Stimulated activated CD8-positive, alpha-beta memory T cell treated with anti-CD3 and anti-CD28 coated beads, Interleukin-15, amount 100 ng/mL, for 48 hours (primary cell): ENCODE data around the gene MTFR2.

Experiments used
- DNase-seq, 2 donors: peaks; one replicate each; pipeline ENCODE4 v3.0.0-alpha.2; 2020; ENCODE audit warnings: low read depth in 2 of 2

The MTFR2 gene

DNA sequence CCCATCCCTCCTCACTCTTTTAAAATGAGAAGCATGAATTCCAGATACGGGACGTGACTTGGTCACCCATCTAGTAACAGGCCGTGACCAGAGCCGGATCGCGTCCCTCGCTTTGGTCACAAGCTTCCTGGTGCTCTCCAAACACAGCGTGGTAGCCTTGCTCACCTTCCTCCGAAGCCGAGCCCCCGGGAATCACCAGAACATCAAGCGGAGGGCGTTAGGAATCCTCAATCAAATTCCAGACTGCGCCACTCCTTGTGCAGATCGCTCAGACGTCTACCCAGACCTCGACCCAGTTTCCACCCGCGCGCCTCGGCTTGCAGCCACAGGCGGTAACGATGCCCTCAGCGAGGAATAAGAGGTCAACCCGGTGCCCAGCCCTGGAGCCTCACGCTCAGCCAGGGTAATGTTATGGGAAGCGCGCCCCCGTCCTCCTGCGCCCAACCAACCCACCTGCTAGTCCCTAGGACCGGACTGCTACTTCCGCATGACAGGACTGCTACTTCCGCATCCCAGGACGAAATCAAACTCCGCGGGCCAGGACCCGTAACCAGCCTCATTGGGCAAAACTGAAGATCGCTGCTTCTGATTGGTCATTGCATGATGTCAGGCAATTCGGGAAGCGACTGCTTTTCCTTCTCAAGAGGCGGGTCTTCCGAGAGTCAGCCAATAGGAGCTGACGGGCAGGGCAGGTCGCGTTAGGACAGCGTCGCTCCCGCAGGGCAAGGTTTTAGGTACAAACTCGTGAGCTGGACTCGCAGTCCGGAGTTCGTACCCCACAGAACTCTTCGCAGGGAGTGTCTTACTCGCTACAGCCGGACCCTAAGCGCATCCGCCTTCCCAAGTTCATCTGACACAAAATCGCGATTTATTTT, at the start of gene MTFR2:
Gene MTFR2, minus strand, starts transcription at position 501 of the 875 bp plus-strand sequence. CDS start 1,212 bp downstream, outside the sequence.
- peak; percentile 86 to 87 for DNase-seq

DNA sequence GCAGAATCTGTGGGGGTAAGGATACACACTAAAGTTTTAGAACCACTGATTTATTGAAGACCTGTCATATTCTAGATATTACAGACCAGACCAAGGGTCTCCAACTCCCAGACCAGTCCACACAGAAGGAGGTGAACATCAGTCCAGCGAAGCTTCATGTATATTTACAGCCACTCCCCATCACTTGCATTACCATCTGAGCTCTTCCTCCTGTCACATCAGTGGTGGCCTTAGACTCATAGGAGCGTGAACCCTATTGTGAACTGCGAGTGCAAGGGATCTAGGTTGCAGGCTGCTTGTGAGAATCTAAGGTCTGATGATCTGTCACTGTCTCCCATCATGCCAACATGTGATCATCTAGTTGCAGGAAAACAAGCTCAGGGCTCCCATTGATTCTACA, 44.5 kb upstream of the MTFR2 start:
- DNase-seq: no peak

DNA sequence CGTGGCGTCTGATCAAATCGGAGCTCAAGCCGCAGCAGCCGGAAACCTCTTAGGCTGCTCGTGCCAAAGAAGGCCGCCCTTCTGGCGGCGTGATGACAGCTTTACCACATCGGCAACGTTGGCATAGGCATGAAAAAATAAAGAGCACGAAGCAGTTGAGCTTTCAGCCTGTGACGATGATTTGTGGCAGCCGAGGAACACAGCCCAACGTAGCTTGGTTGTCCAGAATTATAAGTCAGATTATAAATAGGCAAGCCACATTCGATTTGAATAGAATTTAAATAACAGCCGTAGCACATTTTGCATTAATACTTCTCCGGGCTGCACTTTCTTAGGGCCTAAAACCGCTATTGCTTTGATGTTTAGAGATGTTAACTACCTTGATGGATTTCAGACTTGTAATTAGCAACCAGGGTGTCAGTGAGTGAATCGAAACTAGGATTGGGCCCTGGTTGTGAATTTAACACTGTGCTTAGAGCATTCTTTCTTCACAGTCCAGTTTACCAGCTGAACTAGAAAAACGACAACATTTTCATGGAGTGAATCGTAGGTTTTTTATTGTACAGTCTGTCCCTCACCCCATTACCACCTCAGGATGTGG, 40.4 kb upstream of the MTFR2 start:
- DNase-seq: peak; percentile 62 to 70

DNA sequence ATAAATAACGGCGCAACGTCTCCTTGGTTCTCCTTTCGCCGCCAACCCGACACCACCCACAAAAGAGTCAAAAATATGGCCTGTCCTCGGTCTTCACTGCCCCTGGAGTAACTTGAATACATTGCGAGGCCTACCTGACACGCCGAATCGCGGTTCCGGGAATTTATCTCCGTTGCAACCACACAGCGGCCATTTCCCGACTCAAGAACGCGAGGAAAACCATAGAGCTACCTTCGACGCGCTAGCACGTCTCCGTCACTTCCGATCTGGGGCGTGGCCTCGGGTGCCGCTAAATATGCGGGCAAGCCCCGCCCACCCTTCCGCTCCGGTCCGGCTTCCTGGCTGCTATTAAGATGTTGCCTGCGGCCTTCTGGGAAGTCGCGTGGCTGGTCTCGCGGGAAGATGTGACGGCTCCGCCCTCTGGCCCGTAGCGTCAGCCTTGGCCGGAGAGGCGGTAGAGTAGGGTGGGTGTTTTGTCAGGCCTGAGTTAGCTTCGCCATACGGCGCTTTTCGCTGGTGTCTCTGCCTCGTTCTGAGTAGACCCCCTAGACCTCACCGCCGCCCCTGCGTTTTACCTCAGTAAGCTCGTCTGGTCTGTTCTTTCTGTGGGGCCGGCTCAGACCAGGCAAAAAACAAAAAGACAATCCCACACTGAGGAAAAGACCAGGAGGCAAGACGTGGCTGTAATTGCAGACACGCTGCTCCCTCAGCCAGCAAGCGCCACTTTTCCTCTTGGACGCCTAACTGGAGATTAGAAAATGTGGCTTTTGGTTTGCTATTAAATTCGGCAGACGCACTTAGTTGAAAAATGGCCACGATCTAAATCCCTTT, 39.7 kb upstream of the MTFR2 start, which contains the start of gene BCLAF1:
Gene BCLAF1, minus strand, starts transcription at position 268 of the 831 bp plus-strand sequence. CDS start 9,980 bp downstream, outside the sequence.
- DNase-seq: peak; percentile 98 to 99

DNA sequence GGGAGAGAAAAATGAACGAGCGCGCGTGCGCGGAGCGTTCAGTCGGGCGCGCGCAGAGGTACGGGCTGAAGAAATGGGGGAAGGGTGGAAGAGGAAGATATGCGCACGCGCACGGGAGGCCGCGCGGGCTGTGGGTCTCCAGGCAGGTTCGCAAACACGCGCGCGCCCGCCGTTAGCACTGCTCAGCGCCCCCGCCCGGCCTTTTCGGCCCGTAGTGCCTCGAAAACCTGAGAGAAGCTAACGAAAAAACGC, 39.1 kb upstream of the MTFR2 start:
- DNase-seq: peak; percentile 85 to 86

DNA sequence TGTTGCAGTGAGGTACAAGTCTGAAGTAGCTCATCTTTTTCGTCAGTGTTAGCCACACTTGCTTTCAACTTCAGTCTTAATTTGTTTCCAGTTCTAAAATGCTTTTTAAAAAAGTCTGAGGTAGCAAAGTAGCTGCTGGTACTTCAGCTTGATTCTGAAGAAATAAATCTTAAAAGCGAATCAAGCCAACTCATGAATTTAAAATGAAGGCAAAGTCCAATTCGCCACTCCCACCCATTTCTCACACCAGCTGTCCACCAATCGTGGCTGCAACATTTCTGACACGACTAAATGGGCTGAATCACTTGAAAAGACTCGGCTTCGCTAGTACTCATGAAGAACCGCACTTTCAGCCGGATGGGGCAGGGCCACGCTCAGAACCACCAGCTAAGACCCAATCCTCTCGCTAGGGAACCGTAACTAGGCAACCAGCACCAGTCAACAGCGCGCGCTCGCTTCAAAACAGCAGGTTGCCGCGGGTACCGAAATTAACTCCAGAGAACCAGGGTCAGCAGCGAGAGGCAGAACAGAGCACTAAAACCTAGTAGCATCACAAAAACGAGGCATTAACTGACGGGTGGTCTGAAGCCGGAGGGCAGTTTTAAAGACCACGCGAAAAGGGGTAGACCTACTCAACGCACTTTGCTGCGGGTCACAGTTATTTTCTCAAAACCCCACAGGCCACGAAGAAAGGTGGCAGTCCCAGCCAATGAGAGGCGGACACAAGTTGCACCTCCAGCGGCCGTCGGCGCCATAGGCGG, 38.6 kb upstream of the MTFR2 start:
- DNase-seq: peak; percentile 76 to 80

DNA sequence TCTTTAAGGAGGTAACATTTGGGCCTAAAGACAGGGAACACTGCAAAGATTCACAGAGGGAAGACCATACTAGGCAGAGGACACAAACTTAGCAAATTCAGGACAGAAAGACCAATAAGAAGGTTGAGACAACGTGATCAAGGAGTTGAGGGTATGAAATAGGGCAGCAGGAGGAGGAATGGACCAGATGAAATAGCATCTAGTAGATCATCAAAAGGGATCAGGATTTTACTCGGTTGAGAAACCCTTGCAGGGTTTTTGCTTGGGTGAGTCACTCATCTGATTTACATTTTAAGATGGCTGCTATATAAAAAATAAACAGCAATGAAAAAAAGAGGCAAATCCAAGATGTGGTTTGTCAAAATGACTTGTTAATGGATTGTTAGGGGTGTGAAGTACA, 34.8 kb upstream of the MTFR2 start:
- DNase-seq: no peak

DNA sequence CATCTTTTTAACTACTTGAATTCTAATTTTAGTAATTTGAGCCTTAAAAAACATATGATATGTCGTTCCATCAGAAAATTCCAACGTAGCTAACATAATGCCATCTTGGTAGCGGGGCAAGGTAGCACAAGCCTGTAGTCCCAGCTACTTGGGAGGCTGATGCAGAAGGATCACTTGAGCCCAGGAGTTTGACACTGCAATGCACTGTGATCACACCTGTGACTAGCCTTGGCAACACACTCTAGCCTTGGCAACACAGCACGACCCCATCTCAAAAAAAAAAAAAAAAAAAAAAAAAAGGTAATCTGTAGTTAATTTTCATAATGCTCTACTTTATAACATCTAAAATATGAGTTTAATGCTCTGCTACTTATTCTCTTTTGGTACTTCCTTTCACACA, 32.8 kb upstream of the MTFR2 start:
- no peak for DNase-seq

DNA sequence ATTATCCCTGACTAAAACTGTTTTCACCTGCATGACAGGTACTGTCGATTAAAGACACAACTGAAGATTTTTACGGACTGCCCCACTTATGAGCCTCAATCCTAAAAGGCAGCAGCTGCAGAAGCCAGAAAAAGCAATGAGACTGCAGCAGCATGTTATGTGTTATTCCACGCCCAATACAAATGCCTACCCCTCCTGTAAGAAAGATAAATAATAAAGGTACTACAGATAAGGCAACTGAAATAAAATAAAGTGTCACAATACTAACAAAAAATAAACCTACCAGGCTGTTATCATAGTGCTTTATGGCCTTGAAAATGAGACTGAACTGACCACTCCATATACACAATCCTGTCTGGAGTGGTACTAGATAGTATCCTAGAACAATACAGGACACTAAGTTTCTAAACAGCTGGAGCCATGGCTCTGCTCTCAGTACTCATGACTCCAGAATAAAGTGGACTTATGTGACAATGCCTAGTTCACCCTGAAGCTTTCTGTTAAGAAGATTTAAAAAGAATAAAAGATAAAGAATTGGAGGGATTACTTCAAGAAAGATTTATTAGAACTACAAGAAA, 30.0 kb upstream of the MTFR2 start:
- no peak for DNase-seq

DNA sequence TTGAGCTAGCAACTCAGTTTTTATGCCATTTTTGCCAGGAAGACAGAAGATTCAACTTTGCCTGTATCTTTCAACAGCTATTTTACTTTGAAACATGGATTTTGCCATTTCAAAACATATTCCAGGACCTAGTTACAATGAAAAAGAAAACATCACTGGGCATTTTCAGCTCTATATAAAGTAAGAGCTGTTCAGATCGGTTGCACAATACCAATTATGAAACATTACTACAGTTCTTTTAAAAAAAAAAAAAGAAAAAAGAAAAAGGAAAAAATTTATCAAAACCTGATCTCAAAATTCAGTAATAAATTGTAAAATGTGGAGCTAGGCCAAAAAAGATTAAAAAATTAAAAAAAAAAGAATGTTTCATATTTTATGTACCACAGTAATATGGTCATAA, 24.0 kb upstream of the MTFR2 start:
- no peak for DNase-seq

DNA sequence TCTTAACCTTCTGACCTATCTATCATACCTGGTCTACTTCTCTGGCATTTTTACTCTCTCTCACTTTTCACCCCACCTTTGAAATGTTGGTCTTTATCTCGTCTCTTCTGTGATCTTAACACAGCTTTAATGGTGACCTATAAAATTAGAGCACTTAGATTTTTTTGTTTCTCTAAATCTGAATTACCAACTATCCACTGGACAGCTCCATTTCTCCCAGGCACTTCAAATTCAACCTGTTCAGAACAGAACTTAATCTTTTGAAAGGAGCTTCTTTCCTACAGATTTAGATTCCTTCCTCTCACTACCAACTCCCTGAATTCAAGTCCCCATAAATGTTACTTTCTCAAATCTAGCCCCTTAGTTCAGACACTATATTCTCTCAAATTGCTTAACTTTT, 15.0 kb upstream of the MTFR2 start:
- no peak for DNase-seq

DNA sequence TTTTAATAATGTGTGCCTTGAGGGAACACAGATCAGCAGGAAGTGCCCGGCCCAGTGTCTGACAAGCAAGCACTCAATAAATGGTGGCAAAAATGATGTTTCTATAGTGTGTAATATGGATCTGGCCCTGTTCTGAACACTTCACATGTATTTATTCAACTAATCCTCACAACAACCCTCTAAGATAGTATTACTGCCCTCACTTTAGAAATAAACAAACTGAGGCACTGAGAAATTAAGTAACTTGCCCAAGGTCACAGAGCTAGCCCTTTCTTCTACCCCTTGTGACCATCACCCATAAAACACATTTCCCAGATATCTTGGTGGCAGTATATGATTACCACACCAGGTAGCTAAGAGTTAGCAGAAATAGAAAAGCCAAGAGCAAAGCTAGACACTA, 12.8 kb upstream of the MTFR2 start:
- DNase-seq: no peak

DNA sequence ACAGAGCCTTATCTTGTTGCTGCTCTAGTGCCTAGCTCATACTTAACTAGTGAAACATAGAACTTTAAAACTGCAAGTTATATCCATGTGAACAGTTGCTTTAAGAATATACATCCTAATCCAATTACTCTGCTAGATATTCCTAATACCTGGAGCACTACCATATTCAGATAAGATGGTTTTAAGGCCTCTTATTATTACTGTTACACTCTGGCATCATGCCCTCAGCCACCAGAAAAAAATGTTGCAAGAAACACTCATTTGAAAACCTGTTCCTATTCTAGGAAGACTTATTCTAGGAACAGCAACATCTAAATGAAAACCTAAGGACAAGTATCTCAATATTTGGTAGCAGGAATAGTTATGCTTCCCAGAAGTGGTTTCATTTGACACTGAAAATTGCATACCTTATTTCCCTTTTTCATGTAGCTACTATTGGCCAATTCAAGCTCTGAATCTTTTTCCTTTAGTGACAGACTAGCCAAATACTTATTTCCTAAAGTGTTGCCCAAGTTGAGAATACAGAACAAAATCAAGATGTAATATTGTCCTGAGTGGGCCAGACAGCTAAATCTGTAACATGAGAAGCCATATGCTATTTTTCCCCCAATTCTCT, 4.8 kb upstream of the MTFR2 start:
- DNase-seq: no peak

DNA sequence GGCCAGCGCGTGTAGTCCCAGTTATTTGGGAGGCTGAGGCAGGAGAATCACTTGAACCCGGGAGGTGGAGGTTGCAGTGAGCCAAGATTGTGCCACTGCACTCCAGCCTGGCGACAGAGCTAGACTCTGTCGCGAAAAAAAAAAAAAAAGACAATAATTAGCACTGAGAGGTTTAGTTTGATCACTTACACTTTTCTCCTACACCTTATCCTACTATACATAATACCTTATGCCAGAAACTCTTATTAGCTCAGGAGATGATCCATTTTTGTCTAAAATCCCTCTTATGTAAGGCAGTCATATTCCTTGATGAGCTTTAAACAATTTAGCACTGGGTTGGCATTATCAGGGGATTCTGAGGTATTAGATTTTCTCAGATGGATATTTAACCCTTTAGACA, 3.6 kb upstream of the MTFR2 start:
- no peak for DNase-seq

DNA sequence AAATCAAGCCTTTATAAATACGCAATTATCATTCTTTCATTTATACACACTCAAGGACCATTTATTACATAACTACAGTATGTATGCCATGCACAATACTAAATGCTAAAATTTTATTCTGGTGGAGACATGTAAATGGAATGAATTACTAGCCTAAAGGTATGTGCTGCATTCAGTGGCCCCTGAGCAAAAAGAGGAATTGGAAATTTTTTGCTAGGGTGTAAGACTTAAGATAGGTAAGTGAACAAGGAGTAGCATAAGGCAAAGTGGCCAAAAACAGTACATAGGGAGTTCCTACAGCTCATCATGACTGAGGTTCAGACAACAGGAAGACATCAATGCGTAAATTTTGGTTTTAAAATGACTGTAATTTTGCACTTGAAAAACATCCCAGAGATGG, 2.3 kb upstream of the MTFR2 start:
- DNase-seq: no peak

DNA sequence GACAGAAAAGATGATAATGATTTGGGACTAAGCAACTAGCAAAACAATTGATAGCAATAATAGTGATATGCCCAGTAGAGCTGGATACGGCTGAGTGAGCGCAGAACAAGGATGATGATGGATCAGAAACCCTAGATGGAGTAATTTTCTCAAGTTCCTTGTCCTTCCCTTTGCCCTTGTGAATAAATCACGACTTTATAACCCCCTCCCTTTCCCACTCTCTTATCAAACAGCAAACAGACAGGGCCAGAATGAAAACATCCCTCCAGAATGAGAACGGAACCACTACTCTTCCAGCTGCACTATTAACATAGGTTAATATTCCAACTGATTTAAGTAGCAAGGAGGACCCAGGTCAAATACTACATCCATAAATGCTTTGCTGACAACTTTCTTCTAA, 1.3 kb upstream of the MTFR2 start:
- no peak for DNase-seq

DNA sequence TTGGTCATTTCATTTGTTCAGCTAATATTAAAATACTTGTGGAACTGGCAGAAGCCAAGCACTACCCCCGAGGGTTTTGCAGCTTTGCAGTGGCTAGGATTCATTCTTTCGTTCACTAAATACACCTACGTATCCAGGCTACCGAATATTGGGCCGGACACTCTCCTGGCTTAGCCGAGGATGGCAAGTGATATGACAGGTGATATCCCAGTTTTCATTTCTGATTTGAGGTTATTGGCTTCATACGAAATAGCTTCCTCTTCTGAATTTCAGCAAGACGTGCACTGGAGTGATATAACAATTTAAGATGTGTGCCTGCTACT, 536 bp upstream of the MTFR2 start:
- DNase-seq: no peak

DNA sequence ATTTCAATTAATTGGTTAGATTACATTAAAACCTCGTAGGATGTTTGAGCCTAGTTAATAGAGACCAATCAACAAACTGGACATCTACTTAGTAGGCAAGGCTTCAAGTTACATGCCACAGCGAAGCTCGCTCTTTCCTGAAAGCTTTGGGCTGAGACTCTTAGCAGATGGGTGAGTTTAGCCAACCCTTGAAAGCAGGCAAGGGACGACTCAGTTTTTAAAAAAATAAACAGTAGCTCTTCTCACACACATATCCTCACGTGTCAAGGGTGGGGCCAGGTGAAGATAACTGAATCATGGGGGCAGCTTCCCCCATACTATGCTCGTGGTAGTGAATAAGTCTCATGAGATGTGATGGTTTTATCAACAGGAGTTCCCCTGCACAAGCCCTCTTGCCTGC, 775 bp downstream of the MTFR2 start:
- no peak for DNase-seq

DNA sequence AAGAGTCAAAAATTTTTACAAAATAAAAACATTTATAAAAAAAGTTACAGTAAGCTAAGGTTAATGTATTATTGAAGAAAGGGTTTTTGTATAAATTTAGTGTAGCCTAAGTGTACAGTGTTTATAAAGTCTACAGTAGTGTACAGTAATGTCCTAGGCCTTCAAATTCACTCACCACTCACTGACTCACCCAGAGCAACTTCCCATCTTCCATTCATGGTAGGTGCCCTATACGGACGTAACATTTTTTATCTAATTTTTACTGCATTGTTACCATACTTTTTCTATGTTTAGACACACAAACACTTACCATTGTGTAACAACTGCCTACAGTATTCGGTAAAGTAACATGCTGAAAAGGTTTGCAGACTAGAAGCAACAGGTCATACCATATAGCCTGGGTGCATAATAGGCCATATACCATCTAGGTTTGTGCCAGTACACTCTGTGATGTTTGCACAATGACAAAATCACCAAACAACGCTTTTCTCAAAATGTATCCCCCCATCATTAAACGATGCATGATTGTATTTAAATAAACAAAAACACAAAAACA, 6.0 kb downstream of the MTFR2 start:
- no peak for DNase-seq

DNA sequence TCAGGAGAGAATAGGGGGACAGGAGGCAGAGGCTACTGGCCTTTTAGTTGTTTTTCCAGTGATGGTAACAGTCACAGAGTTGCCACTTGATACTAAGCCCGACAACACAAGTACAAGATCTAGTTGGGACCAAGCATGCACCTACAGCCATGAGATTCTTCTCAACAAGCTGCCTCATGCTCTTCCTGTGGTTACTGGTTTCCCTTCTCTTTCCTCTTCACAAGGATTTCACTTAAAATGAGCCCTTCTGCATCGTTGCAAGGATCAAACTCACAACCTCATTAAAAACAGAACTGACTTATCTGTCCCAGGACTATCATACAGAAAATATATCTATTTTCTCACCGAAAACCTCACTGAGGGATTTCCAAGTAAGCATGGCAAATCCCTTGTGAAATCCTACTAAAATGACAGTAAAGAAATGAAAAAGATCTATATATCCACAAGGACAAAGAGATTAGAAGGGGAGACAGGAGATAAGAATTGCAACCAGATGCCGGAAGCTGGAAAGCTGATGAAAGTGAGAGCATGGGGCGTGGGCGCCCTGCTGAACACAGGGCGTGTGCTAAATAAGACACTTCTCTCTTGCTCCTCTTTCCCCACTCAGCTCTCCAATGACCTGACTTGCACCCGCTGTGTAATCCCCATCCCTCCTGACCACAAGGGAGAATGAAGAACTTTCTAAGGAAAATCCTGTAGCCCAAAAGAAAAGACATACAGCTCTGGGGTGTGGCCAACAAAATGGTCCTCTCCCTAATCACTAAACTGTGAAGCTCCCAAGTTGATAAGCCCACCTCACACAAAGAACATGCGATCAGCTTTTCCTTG, 13.4 kb downstream of the MTFR2 start:
- no peak for DNase-seq
